ENCODE measurements around the gene SQSTM1.

Gene SQSTM1

GRCh38 chr5:179806250-179807048 is 14.3 kb upstream of the SQSTM1 start, which contains the start of gene MGAT4B:
MGAT4B (minus strand) TSS chr5:179806866; CDS start chr5:179806583, 283 bp downstream.
- H3K4me3 ChIP-seq (ENCODE audit: low read depth, low read length), result peak within 1 kb of the TSS; percentile 94
- no peak for TF ChIP-seq CTCF (IDR thresholded peaks at IDR 0.05; ENCODE audit: low read depth, low read length, missing control alignments)
- no peak for DNase-seq (ENCODE audit: low read depth)

GRCh38 chr5:179812135-179812825 is 8.4 kb upstream of the SQSTM1 start:
- no peak overlapping the region for H3K4me3 ChIP-seq (ENCODE audit: low read depth, low read length)
- no peak for TF ChIP-seq CTCF (IDR thresholded peaks at IDR 0.05; ENCODE audit: low read depth, low read length, missing control alignments)
- DNase-seq (ENCODE audit: low read depth), result no peak

GRCh38 chr5:179812997-179813607 is 7.6 kb upstream of the SQSTM1 start:
- no peak for DNase-seq (ENCODE audit: low read depth)
- TF ChIP-seq CTCF (IDR thresholded peaks at IDR 0.05; ENCODE audit: low read depth, low read length, missing control alignments), result no peak
- no peak overlapping the region for H3K4me3 ChIP-seq (ENCODE audit: low read depth, low read length)

GRCh38 chr5:179814090-179814489 is 6.6 kb upstream of the SQSTM1 start:
- TF ChIP-seq CTCF (IDR thresholded peaks at IDR 0.05; ENCODE audit: low read depth, low read length, missing control alignments), result no peak
- no peak overlapping the region for H3K4me3 ChIP-seq (ENCODE audit: low read depth, low read length)
- DNase-seq (ENCODE audit: low read depth), result no peak

GRCh38 chr5:179815491-179816249 is 5.0 kb upstream of the SQSTM1 start:
- no peak for TF ChIP-seq CTCF (IDR thresholded peaks at IDR 0.05; ENCODE audit: low read depth, low read length, missing control alignments)
- DNase-seq (ENCODE audit: low read depth), result no peak
- no peak overlapping the region for H3K4me3 ChIP-seq (ENCODE audit: low read depth, low read length)

GRCh38 chr5:179816401-179816795 is 4.3 kb upstream of the SQSTM1 start:
- TF ChIP-seq CTCF (IDR thresholded peaks at IDR 0.05; ENCODE audit: low read depth, low read length, missing control alignments), result no peak
- no peak overlapping the region for H3K4me3 ChIP-seq (ENCODE audit: low read depth, low read length)

More at GRCh38 chr5:179816401-179816795, 4.3 kb upstream of the SQSTM1 start:
- DNase-seq (ENCODE audit: low read depth), result no peak
